Astrocyte of the cerebellum (primary cell): ENCODE data around the gene IL13.

Experiments used
- DNase-seq: peaks from one replicate; pipeline ENCODE4 v3.0.0-alpha.2; 2011; ENCODE audit warnings: low read depth
- H3K4me3 ChIP-seq: 2 replicates; pipeline ENCODE4 v1.5.1; 2011; ENCODE audit warnings: mild to moderate bottlenecking, low read depth, low read length, moderate library complexity
- in situ Hi-C: cut with HindIII; loops from 2 replicates; pipeline ENCODE4 v1.10.0; 2017; ENCODE audit warnings: low sequenced_read_pairs
- TF ChIP-seq, protein P1 (sequence below): IDR thresholded peaks from 2 replicates; pipeline ENCODE4 v1.5.1; 2012; ENCODE audit warnings: low read length, low read depth, moderate library complexity, mild to moderate bottlenecking; ENCODE audit errors: missing control alignments

The IL13 gene

DNA sequence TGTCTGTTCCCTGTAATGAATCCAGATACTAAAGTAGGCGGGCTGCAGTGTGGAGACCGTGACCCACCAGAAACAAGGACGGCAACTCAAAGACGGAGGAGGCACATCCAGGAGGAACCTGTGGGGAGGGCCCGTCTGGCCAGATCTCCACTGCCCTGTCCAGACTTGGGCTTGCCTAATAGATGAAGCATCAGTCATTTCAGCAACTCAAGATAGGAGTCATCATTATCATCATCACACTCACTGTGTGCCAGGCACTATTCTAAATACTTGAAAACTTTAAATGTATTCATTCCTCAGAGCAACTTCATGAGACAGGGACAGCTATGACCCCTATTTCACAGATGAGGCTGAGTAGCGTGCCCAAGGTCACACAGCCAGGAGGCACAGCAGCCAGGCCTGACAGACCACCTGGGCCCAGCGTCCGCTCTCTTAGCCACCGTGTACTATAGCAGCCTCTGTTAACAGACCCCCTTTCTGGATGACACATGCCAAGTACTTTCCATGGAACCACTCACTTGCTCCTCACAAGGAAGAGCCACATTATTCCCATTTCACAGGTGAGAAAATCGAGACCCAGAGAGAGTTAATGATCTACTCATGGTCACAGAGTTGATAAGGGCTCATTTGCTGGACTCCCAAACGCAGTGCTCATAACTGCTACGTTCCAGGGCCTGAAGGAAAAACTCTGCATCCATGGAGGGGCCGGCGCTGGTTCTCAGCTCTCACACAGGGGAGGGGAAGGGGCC is 10.9 kb downstream of the IL13 start:
- in situ Hi-C loops = no loop called here
- DNase-seq = no peak
- TF ChIP-seq, protein P1, sequence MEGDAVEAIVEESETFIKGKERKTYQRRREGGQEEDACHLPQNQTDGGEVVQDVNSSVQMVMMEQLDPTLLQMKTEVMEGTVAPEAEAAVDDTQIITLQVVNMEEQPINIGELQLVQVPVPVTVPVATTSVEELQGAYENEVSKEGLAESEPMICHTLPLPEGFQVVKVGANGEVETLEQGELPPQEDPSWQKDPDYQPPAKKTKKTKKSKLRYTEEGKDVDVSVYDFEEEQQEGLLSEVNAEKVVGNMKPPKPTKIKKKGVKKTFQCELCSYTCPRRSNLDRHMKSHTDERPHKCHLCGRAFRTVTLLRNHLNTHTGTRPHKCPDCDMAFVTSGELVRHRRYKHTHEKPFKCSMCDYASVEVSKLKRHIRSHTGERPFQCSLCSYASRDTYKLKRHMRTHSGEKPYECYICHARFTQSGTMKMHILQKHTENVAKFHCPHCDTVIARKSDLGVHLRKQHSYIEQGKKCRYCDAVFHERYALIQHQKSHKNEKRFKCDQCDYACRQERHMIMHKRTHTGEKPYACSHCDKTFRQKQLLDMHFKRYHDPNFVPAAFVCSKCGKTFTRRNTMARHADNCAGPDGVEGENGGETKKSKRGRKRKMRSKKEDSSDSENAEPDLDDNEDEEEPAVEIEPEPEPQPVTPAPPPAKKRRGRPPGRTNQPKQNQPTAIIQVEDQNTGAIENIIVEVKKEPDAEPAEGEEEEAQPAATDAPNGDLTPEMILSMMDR = no peak
- H3K4me3 ChIP-seq = no peak overlapping the region

DNA sequence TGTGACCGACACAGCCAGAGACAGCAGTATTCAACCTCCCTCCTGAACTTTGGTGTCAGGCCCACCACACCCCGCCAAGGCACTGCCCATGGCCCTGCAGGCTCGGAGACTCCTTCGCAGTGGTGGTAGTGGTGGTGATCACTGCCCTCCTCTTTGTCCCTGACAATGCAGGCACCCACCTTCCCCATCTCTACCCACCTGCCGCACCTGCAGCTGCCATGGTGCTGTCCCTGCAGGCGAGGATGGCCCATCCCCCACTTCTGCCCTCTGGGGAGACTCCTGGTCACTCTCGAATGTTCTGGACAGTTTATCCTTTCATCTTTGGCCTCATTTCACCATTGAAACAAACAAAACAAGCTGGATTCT is 11.5 kb downstream of the IL13 start:
- DNase-seq = no peak
- TF ChIP-seq, protein P1 = no peak
- in situ Hi-C loops = no loop called here
- no peak overlapping the region for H3K4me3 ChIP-seq

DNA sequence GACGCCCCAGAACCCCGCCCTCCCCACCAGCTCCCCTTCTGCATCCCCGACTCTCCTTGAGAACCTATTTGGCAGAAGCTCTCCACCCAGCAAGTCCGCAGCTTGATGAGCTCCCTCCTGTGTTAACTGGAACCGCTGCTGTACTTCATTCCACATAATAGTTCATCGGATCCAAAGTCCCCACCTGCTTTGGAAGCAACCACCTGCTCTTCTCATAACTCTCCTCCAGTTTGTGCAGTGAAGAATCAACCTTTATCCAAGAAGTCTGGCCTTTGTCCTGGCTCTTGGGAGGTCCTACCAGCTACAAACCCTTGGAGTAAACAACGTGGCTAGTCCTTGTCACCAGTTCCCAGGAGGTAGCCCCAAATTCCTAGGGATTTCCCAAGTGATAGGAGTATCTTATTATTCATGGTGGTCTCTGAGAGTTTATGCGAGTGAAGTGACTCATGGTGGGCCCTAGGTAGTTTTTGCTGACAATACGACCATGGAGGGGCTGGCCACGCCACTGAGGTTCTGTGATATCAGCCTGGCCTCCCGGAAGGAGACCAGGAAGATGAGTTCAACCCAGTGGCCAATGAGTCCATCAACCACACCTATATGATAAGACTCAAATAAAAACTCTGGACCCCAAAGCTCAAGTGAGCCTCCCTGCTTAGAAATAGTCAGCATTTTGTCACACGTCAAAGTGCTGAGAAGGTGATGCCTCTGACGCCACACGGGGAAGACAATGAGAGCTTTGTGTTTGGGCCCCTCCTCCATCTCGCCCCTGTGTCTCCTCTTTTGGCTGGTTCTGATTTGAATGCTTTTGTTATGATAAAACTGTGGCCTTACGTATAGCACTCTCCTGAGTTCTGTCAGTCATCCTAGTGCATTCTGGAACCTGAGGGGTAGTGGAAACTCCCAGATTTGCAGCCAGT is 12.3 kb downstream of the IL13 start:
- no peak for DNase-seq
- in situ Hi-C loops = no loop called here
- H3K4me3 ChIP-seq = no peak overlapping the region
- TF ChIP-seq, protein P1 = no peak

DNA sequence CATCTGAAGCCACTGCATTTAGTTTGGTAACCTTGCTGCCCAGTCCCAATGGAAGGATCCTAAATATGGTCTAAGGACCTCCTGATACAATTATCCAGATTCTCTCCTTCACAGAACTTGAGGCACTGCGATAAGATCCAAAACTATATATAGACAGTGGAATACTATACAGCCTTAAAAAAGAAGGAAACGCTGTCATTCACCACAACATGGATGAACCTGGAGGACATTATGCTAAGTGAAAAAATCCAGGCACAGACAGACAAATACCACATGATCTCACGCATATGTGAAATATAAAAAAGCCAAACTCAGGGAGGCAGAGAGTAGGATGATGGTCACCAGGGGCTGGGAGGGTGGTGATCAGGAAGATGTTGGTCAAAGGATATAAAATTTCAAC is 13.0 kb downstream of the IL13 start:
- TF ChIP-seq, protein P1 = no peak
- H3K4me3 ChIP-seq = no peak overlapping the region
- in situ Hi-C loops = no loop called here
- no peak for DNase-seq

DNA sequence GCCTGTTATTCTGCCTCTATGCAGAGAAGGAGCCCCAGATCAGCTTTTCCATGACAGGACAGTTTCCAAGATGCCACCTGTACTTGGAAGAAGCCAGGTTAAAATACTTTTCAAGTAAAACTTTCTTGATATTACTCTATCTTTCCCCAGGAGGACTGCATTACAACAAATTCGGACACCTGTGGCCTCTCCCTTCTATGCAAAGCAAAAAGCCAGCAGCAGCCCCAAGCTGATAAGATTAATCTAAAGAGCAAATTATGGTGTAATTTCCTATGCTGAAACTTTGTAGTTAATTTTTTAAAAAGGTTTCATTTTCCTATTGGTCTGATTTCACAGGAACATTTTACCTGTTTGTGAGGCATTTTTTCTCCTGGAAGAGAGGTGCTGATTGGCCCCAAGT is 15.5 kb downstream of the IL13 start:
- in situ Hi-C loops = no loop called here
- TF ChIP-seq, protein P1 = no peak

DNA sequence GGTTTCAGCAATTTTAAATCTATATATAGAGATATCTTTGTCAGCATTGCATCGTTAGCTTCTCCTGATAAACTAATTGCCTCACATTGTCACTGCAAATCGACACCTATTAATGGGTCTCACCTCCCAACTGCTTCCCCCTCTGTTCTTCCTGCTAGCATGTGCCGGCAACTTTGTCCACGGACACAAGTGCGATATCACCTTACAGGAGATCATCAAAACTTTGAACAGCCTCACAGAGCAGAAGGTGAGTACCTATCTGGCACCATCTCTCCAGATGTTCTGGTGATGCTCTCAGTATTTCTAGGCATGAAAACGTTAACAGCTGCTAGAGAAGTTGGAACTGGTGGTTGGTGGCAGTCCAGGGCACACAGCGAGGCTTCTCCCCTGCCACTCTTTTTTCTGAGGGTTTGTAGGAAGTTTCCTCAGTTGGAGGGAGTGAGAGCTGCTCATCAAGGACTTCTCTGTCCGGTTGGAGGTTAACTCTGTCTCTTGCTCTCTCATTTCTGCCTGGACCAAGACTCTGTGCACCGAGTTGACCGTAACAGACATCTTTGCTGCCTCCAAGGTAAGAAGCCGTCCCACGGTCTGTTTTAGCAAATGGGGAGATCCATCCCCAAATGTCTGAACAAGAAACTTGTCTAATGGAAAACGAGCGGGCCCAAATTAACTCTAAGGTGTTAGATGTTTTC is 16.1 kb downstream of the IL13 start, which contains the start of gene IL4:
Gene IL4 (plus strand): TSS at position 51 of the 692 bp plus-strand sequence. CDS start 62 bp downstream, at position 113.
- H3K4me3 ChIP-seq = no peak within 1 kb of the TSS
- no peak for DNase-seq
- TF ChIP-seq, protein P1 = no peak
- in situ Hi-C loops = no loop called here

More for the DNA sequence above, 15.5 kb downstream of the IL13 start:
- H3K4me3 ChIP-seq = no peak overlapping the region
- no peak for DNase-seq
